NOMO-1 treated with DMSO at 0.1 percent for 48 hours (cell line): ENCODE results near the gene COASY.
A peak's percentile ranks its signal among the peaks of the same experiment; 100 is the strongest.
"Not testable (repeated sequence)": the region's sequence is repeated elsewhere in the genome, so short reads cannot be mapped to it uniquely, and the experiment has no call there.

Source experiments
- DNase-seq: peaks from one replicate; lab custom pipeline; 2025; ENCODE audit not compliant: unreplicated experiment; lab: John Stamatoyannopoulos, UW

Gene COASY

GRCh38 chr17:42552736-42553135 lies 9.2 kb upstream of the COASY start, which contains the start of gene HSD17B1:
Gene HSD17B1 (plus strand): TSS chr17:42552923. CDS start chr17:42552934, 11 bp downstream.
- DNase-seq: not testable (repeated sequence)

DNA sequence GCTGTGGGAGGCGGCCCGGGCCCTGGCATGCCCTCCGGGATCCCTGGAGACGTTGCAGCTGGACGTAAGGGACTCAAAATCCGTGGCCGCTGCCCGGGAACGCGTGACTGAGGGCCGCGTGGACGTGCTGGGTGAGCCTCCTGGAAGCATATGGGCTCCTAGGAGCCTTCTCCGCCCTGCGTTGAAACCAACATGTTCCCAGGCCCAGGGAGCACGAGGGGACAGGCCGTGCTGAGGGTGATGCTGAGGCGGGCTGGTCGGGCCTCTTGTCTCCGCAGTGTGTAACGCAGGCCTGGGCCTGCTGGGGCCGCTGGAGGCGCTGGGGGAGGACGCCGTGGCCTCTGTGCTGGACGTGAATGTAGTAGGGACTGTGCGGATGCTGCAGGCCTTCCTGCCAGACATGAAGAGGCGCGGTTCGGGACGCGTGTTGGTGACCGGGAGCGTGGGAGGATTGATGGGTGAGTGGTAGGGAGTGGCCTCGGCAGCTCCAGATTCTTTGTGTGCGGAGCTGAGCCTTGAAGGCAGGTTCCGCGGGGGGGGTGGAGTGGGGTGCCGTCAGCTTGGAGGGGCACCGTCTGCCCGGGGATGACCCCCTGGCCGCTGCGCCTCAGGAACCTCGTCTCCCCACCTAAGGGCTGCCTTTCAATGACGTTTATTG lies 8.7 kb upstream of the COASY start:
- no peak for DNase-seq

DNA sequence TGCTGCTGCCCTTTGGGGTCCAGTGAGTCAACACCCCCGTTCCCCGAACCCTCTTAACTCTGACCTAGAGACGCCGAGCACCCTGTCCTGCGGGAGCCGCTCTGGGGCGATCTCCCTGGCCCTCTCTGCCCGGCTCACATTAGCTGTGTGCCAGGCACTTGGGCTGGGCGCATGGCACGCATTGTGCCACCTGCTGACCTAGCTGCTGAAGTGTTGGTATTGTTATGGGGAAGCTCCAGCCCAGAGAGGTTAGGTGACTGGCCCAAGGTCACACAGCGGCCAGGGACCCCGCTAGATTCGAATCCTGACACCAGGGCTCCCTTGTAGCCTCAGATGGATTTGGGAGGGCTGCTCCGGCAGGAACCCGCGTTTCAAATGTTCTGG lies 8.1 kb upstream of the COASY start:
- no peak for DNase-seq

- DNase-seq: peak; percentile 79
These were observed 7.5 kb upstream of the COASY start for GRCh38 chr17:42554250-42555121.

- DNase-seq: no peak
These were observed 6.8 kb upstream of the COASY start for GRCh38 chr17:42555122-42555622.

DNA sequence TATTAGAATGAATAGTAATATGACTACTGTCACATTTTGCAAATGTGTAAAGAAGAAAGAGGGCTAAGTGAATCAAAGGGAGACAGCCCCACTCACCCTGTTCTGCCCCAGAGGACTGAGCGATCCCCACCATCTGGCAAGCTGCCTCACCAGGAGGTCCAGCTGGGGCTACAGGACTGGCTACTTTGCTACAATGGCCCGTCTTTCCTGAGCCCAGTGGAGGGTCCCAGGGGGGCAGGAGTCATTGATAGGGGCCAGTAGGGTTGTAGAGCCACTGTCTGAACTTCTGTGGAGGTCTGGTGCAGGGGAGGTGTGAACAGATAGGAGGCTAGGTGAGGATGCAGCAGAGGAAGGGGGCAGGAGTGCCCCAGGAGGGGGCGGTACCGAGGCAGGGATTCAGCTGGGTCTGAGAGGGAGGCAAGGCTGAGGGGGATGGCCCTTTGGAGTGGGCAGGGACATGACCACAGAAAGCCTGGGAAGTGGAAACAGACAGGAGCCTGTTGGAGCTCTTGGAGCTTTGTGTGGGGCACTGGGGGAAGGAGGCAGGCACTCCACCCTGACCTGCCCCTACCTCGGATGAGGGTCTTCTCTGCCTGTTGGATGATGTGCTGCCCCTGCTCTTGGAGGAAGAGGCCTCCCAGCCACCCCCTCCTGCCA lies 5.9 kb upstream of the COASY start:
- DNase-seq: not testable (repeated sequence)

- DNase-seq: no peak
These were observed 2.9 kb upstream of the COASY start for GRCh38 chr17:42559075-42559474.

- DNase-seq: no peak
These were observed 1.7 kb upstream of the COASY start for GRCh38 chr17:42560246-42560645.

- DNase-seq: peak; percentile 58
These were observed 617 bp downstream of the COASY start for GRCh38 chr17:42562388-42563142.

GRCh38 chr17:42563143-42563509 lies 1.2 kb downstream of the COASY start:
- no peak for DNase-seq

DNA sequence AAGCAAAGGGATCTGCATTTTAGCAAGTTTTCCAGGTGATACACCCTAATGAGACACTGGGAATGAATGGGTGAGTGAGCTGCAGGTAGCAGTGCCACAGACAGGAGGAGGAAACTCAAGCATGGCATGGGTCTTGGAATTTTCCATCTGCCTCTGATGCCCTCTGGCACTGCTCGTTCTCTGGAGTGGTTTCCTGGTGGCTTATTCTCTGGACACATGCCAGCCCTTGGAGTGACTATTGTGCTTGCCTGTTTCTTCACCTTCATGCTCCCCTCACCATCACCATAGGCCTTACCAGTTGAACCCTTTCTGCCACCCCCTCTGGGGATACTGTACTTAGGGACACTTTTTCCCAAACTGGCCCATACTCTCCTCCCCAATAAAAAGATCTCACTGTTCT lies 1.6 kb downstream of the COASY start:
- DNase-seq: no peak

- DNase-seq: no peak
These were observed 2.0 kb downstream of the COASY start for GRCh38 chr17:42563950-42564349.

- DNase-seq: no peak
These were observed 3.0 kb downstream of the COASY start for GRCh38 chr17:42564815-42565522.

GRCh38 chr17:42565523-42566214 lies 3.7 kb downstream of the COASY start:
- no peak for DNase-seq

DNA sequence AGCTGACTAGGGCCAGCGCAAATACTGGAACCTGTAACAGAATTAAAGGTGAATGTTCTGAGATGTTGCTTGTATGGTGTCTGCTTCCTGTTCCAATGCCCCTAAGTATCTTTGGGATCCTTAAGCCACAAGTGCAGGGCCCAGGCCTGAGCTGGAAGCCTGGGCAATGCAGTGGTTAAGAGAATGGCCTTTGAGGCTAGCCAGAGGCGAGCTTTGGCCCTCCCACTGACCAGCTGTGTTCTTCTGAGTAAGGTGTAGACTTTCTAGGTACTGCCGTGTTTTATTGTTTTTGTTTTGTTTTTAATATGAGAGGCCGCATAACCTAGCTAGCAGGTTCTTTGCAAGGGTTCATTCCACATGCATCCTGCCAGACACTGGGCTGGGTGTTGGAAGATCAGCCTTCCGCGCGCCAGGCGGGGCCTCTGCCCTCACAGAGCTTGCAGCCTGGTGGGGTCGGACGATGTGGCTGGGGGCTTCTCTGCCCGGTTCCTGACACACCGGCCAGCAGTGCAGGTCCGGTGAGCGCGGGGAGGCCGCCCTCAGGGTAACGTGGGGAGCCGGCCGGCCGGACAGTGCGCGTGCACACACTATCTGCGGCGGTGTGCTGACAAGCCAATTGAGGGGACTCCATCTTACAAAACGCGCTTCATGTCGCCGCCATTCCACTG lies 4.4 kb downstream of the COASY start:
- DNase-seq: no peak

DNA sequence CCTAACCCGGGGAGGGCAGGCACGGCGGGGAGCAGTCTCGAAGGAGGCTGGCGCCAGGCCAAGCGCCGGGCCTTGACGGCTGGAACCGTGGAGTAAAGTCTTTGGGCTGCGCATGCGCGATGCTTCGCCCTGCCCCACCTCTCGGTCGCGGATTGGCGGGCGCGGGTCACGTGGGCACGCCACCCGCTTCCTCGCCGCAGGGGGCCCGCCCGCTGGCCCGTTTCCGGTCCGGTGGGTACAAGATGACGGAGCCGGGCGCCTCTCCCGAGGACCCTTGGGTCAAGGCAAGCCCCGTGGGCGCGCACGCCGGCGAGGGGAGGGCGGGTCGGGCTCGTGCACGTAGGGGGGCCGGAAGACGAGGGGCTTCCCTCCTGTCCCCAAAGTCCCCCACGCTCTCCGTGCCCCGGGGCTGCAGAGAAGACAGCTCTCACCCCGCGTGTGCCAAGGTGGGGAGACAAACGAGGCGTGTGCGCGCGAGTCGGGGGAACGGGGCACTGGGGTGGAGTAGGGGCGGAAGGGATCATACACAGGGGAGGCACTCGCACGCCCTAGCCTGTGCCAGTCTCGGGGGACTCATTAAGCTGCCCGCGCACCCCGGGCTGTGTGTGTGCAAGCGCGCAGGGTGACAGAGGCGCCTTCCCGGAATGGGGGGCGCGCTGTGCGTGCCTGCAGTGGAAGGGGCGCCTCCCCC lies 5.1 kb downstream of the COASY start, which contains the start of gene MLX:
TSS of gene MLX (plus strand) at position 218 of the 691 bp plus-strand sequence. CDS start at position 243, 25 bp downstream.
- peak; percentile 83 for DNase-seq

GRCh38 chr17:42568341-42569111 lies 6.6 kb downstream of the COASY start:
- no peak for DNase-seq
